ENCODE measurements around the gene CCDC43.

DNA sequence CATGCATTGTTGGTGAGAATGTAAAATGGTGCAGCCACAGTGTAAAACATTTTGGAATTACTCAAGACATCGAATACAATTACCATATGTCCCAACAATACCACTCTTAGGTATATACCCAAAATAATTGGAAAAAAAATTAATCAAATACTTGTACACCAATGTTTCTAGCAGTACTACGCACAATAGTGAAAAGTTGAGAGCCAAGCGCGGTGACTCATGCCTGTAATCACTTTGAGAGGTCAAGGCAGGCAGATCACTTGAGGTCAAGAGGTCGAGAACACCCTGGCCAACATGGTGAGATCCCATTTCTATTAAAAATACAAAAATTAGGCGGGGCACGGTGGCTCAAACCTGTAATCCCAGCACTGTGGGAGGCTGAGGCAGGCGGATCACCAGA is 36.8 kb downstream of the CCDC43 start:
- TF ChIP-seq, protein P1, sequence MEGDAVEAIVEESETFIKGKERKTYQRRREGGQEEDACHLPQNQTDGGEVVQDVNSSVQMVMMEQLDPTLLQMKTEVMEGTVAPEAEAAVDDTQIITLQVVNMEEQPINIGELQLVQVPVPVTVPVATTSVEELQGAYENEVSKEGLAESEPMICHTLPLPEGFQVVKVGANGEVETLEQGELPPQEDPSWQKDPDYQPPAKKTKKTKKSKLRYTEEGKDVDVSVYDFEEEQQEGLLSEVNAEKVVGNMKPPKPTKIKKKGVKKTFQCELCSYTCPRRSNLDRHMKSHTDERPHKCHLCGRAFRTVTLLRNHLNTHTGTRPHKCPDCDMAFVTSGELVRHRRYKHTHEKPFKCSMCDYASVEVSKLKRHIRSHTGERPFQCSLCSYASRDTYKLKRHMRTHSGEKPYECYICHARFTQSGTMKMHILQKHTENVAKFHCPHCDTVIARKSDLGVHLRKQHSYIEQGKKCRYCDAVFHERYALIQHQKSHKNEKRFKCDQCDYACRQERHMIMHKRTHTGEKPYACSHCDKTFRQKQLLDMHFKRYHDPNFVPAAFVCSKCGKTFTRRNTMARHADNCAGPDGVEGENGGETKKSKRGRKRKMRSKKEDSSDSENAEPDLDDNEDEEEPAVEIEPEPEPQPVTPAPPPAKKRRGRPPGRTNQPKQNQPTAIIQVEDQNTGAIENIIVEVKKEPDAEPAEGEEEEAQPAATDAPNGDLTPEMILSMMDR (IDR thresholded peaks at IDR 0.05), result no peak
- no peak for TF ChIP-seq POLR2A (IDR thresholded peaks at IDR 0.05)

All from heart left ventricle (tissue), 13 donors.